Prostate gland (tissue), 2 donors: ENCODE data around the gene AVPR2. TPM values are rescaled to one million over a fixed set of nuclear protein-coding genes. Genes with fewer than 3 reads are reported as not detected.
A peak's percentile ranks its signal among the peaks of the same experiment; 100 is the strongest.

ENCODE experiments used
- DNase-seq: peaks from one replicate; pipeline ENCODE4 v3.0.0-alpha.2; 2019; ENCODE audit warnings: low spot score
- H3K27ac ChIP-seq, 2 donors: fragments of 200-600 bp; sonication (generic); 2 replicates each; pipeline ENCODE4 v1.5.1; 2017 to 2019
- H3K27me3 ChIP-seq: fragments of 200-600 bp; sonication (generic); replicated peaks from 2 replicates; pipeline ENCODE4 v1.5.1; 2019; ENCODE audit not compliant: insufficient read depth
- H3K36me3 ChIP-seq, 2 donors: fragments of 200-600 bp; sonication (generic); 1 replicate in 1 of 2; 2 replicates in 1 of 2; pipeline versions ENCODE4 v1.5.1 to v1.8.1; 2017 to 2019
- H3K4me1 ChIP-seq: fragments of 200-600 bp; sonication (generic); replicated peaks from 2 replicates; pipeline ENCODE4 v1.5.1; 2019
- H3K4me3 ChIP-seq, 2 donors: fragments of 200-600 bp; sonication (generic); 2 replicates each; pipeline ENCODE4 v1.5.1; 2017 to 2019
- H3K9me3 ChIP-seq: fragments of 200-600 bp; sonication (generic); 2 replicates; pipeline ENCODE4 v1.5.1; 2017
- CTCF ChIP-seq, 4 experiments: fragments of 200-600 bp in 2 of 4; fragments of 450-650 bp in 2 of 4; sonication (generic) in 2 of 4; IDR thresholded peaks; 1 replicate in 3 of 4; 2 replicates in 1 of 4; pipeline ENCODE4 v1.5.1; 2016 to 2019; ENCODE audit warnings: antibody characterized with exemption in 4 of 4, mild to moderate bottlenecking in 2 of 4, moderate library complexity in 2 of 4
- POLR2A ChIP-seq: fragments of 450-650 bp; IDR thresholded peaks from one replicate; pipeline ENCODE4 v1.6.1; 2016; ENCODE audit warnings: antibody characterized with exemption, mild to moderate bottlenecking
- POLR2AphosphoS5 ChIP-seq: sonication (generic); formaldehyde crosslinking; IDR thresholded peaks from one replicate; pipeline ENCODE4 v1.6.1; 2017; ENCODE audit warnings: antibody characterized with exemption
- WGBS: methylation state at CpG from one replicate; pipeline ENCODE4 v1.1.5; 2018; 5-methylcytosine and 5-hydroxymethylcytosine counted together
- intact Hi-C: fragments of 100-400 bp; cut with DNase I; formaldehyde crosslinking; loops from one replicate; pipeline ENCODE4 v1.14.2; 2022
- total RNA-seq, 2 donors: library from RNA; depleted of rRNA; stranded (reverse); fragments of >200 nt; gene quantifications; one replicate each; pipeline ENCODE4 v1.1.0, GENCODE V29; 2016

Gene AVPR2
- total RNA-seq, 2 donors from 2014 or later: 0.41 to 2.5 TPM

- no peak for TF ChIP-seq POLR2A
- peak; percentile 52 to 83 (median 72) for TF ChIP-seq CTCF (IDR thresholded peaks at IDR 0.05)
- TF ChIP-seq POLR2AphosphoS5: peak; percentile 52
- no peaks in the 10 kb centered on the region for H3K9me3 ChIP-seq
- no peak for DNase-seq
- H3K4me1 ChIP-seq: no peaks in the 10 kb centered on the region
- no peaks in the 10 kb centered on the region for H3K36me3 ChIP-seq
- no peak overlapping the region for H3K4me3 ChIP-seq
- intact Hi-C loops: loop anchor here (5.0 kb wide), 1 partner anchor 185 kb away; the partner anchor contains the start of gene PLXNB3
- WGBS: 44% methylated on average over 12 of the region's 19 CpGs
- H3K27ac ChIP-seq: no peak overlapping the region
- no peaks in the 10 kb centered on the region for H3K27me3 ChIP-seq
These were observed 42.7 kb downstream of the AVPR2 start for GRCh38 chrX:153947009-153947769.

- 69% methylated on average over 3 of the region's 10 CpGs for WGBS
- no peaks in the 10 kb centered on the region for H3K4me1 ChIP-seq
- no peak overlapping the region for H3K4me3 ChIP-seq
- TF ChIP-seq POLR2AphosphoS5: no peak
- TF ChIP-seq CTCF (IDR thresholded peaks at IDR 0.05): no peak
- TF ChIP-seq POLR2A: no peak
- H3K9me3 ChIP-seq: no peaks in the 10 kb centered on the region
- H3K27me3 ChIP-seq: no peaks in the 10 kb centered on the region
- H3K27ac ChIP-seq: no peak overlapping the region
- intact Hi-C loops: loop anchor here (5.0 kb wide), 1 partner anchor 186 kb away; the partner anchor contains the start of gene PLXNB3
- H3K36me3 ChIP-seq: no peaks in the 10 kb centered on the region
- no peak for DNase-seq
These were observed 43.6 kb downstream of the AVPR2 start for GRCh38 chrX:153948002-153948466.

- TF ChIP-seq CTCF (IDR thresholded peaks at IDR 0.05): no peak
- TF ChIP-seq POLR2A: no peak
- no peak for TF ChIP-seq POLR2AphosphoS5
- Histone ChIP-seq H3K4me3 (no peak overlapping the region), H3K4me1 (no peaks in the 10 kb centered on the region), H3K27ac (peak overlapping the region in 1 of 2 donors; percentile 41), H3K27me3 (no peaks in the 10 kb centered on the region), H3K9me3 (no peaks in the 10 kb centered on the region), H3K36me3 (no peaks in the 10 kb centered on the region)
- WGBS: 52% methylated on average over 28 of the region's 30 CpGs
- intact Hi-C loops: loop anchor here (5.0 kb wide), 1 partner anchor 187 kb away; the partner anchor contains the start of gene PLXNB3
- DNase-seq: no peak
These were observed 44.7 kb downstream of the AVPR2 start for GRCh38 chrX:153948847-153949805.

- DNase-seq: no peak
- no peaks in the 10 kb centered on the region for H3K4me1 ChIP-seq
- no peaks in the 10 kb centered on the region for H3K27me3 ChIP-seq
- intact Hi-C loops: no loop called here
- WGBS: 85% methylated on average over 5 of the region's 19 CpGs
- H3K27ac ChIP-seq: no peak overlapping the region
- no peaks in the 10 kb centered on the region for H3K9me3 ChIP-seq
- H3K4me3 ChIP-seq: no peak overlapping the region
- TF ChIP-seq POLR2A: no peak
- TF ChIP-seq POLR2AphosphoS5: no peak
- TF ChIP-seq CTCF (IDR thresholded peaks at IDR 0.05): no peak
- H3K36me3 ChIP-seq: no peaks in the 10 kb centered on the region
These were observed 45.7 kb downstream of the AVPR2 start for GRCh38 chrX:153950127-153950526.
